Gastroesophageal sphincter (tissue), 3 donors: ENCODE measurements around the gene SPATA1.

Source experiments
- POLR2A ChIP-seq, 2 donors: fragments of 450-650 bp; IDR thresholded peaks; one replicate each; pipeline ENCODE4 v1.6.1; 2017; ENCODE audit warnings: antibody characterized with exemption in 2 of 2, mild to moderate bottlenecking in 2 of 2, moderate library complexity in 1 of 2
- POLR2AphosphoS5 ChIP-seq: sonication (generic); formaldehyde crosslinking; IDR thresholded peaks from one replicate; pipeline ENCODE4 v1.6.1; 2017; ENCODE audit warnings: antibody characterized with exemption
- TF ChIP-seq, protein P1 (sequence below), 4 experiments: fragments of 200-600 bp in 2 of 4; fragments of 450-650 bp in 2 of 4; sonication (generic) in 1 of 4; IDR thresholded peaks; one replicate each; pipeline ENCODE4 v1.5.1; 2017 to 2019; ENCODE audit warnings: antibody characterized with exemption in 4 of 4, mild to moderate bottlenecking in 2 of 4, moderate library complexity in 2 of 4

DNA sequence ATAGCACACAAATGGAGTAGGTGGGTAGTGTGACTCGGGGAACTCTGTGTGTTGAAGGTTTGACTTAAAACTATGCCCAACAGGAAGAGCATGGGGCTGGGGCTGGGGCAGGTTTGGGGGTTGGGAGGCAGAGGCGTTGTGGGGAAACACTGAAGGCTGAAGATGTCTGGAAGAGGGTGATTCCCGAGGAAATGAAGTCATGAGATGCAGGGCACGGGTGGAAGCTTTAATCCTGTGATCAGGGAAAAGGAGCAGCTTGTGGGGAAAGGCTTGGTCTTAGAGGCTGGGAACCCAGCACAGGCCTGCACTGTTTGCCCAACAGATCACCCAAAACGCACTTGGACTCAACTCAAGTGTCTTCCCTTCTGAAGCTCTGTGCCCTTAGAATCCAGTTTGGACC, 94.6 kb downstream of the SPATA1 start:
- TF ChIP-seq, protein P1, sequence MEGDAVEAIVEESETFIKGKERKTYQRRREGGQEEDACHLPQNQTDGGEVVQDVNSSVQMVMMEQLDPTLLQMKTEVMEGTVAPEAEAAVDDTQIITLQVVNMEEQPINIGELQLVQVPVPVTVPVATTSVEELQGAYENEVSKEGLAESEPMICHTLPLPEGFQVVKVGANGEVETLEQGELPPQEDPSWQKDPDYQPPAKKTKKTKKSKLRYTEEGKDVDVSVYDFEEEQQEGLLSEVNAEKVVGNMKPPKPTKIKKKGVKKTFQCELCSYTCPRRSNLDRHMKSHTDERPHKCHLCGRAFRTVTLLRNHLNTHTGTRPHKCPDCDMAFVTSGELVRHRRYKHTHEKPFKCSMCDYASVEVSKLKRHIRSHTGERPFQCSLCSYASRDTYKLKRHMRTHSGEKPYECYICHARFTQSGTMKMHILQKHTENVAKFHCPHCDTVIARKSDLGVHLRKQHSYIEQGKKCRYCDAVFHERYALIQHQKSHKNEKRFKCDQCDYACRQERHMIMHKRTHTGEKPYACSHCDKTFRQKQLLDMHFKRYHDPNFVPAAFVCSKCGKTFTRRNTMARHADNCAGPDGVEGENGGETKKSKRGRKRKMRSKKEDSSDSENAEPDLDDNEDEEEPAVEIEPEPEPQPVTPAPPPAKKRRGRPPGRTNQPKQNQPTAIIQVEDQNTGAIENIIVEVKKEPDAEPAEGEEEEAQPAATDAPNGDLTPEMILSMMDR (IDR thresholded peaks at IDR 0.05), result no peak
- TF ChIP-seq POLR2A (IDR thresholded peaks at IDR 0.05) (no peak), POLR2AphosphoS5 (no peak)
